HG03196 (cell line): ENCODE measurements around the gene CHAC1.
"Not testable (repeated sequence)": the region's sequence is repeated elsewhere in the genome, so short reads cannot be mapped to it uniquely, and the experiment has no call there.

Experiments
- ATAC-seq: cut with Tn5 transposase; IDR thresholded peaks from one replicate; pipeline ENCODE4 v1.9.1; 2021; ENCODE audit not compliant: unreplicated experiment

The CHAC1 gene

GRCh38 chr15:40955930-40956540 lies 2.8 kb downstream of the CHAC1 start:
- no peak for ATAC-seq

GRCh38 chr15:40956541-40956982 lies 3.3 kb downstream of the CHAC1 start:
- ATAC-seq = no peak

GRCh38 chr15:40957041-40957555 lies 3.8 kb downstream of the CHAC1 start:
- no peak for ATAC-seq

- no peak for ATAC-seq
These were observed 4.3 kb downstream of the CHAC1 start for GRCh38 chr15:40957581-40958051.

- no peak for ATAC-seq
These were observed 4.9 kb downstream of the CHAC1 start for GRCh38 chr15:40958146-40958545.

- no peak for ATAC-seq
These were observed 5.5 kb downstream of the CHAC1 start for GRCh38 chr15:40958723-40959122.

GRCh38 chr15:40959331-40960141 lies 6.3 kb downstream of the CHAC1 start:
- no peak for ATAC-seq

GRCh38 chr15:40960151-40960885 lies 7.0 kb downstream of the CHAC1 start:
- ATAC-seq = no peak

- ATAC-seq = no peak
These were observed 7.7 kb downstream of the CHAC1 start for GRCh38 chr15:40960925-40961324.

- not testable (repeated sequence) for ATAC-seq
These were observed 8.5 kb downstream of the CHAC1 start for GRCh38 chr15:40961740-40962139.

GRCh38 chr15:40962317-40962716 lies 9.0 kb downstream of the CHAC1 start:
- not testable (repeated sequence) for ATAC-seq

- no peak for ATAC-seq
These were observed 9.9 kb downstream of the CHAC1 start for GRCh38 chr15:40963201-40963600.

GRCh38 chr15:40964006-40964405 lies 10.7 kb downstream of the CHAC1 start:
- ATAC-seq = no peak

GRCh38 chr15:40964634-40965033 lies 11.4 kb downstream of the CHAC1 start:
- no peak for ATAC-seq

- ATAC-seq = no peak
These were observed 15.2 kb downstream of the CHAC1 start for GRCh38 chr15:40968290-40969085.

GRCh38 chr15:40969363-40969762 lies 16.1 kb downstream of the CHAC1 start:
- ATAC-seq = no peak

- ATAC-seq = no peak
These were observed 21.6 kb downstream of the CHAC1 start for GRCh38 chr15:40974879-40975278.

- ATAC-seq = no peak
These were observed 23.5 kb downstream of the CHAC1 start for GRCh38 chr15:40976819-40977218.

- ATAC-seq = no peak
These were observed 24.9 kb downstream of the CHAC1 start for GRCh38 chr15:40978141-40978540.

GRCh38 chr15:40978562-40978961 lies 25.3 kb downstream of the CHAC1 start:
- no peak for ATAC-seq

GRCh38 chr15:40981186-40981585 lies 27.9 kb downstream of the CHAC1 start:
- no peak for ATAC-seq
